Uterus (tissue), 4 donors: ENCODE measurements around the gene TMEM185B. TPM values are rescaled to one million over a fixed set of nuclear protein-coding genes. Genes with fewer than 3 reads are reported as not detected.

Experiments used
- DNase-seq, 2 donors: peaks; one replicate each; pipeline ENCODE4 v3.0.0-alpha.2; 2019 to 2020
- H3K27ac ChIP-seq, 2 donors: fragments of 200-600 bp; sonication (generic); 1 replicate in 1 of 2; 2 replicates in 1 of 2; pipeline ENCODE4 v1.5.1; 2016 to 2018
- H3K27me3 ChIP-seq, 2 donors: fragments of 200-600 bp; sonication (generic); one replicate each; pipeline ENCODE4 v1.5.1; 2018 to 2019; ENCODE audit warnings: control low read depth in 1 of 2
- H3K36me3 ChIP-seq, 2 donors: fragments of 200-600 bp; sonication (generic); one replicate each; pipeline ENCODE4 v1.5.1; 2019; ENCODE audit warnings: control low read depth in 1 of 2
- H3K4me1 ChIP-seq, 2 donors: fragments of 200-600 bp; sonication (generic); one replicate each; pipeline ENCODE4 v1.5.1; 2018 to 2019; ENCODE audit warnings: control low read depth in 1 of 2
- H3K4me3 ChIP-seq, 2 donors: fragments of 200-600 bp; sonication (generic); 1 replicate in 1 of 2; 2 replicates in 1 of 2; pipeline ENCODE4 v1.5.1; 2018 to 2019; ENCODE audit warnings: mild to moderate bottlenecking in 1 of 2
- H3K9me3 ChIP-seq, 2 donors: fragments of 200-600 bp; sonication (generic); one replicate each; pipeline ENCODE4 v1.5.1; 2019; ENCODE audit warnings: control low read depth in 1 of 2
- POLR2A ChIP-seq, 2 donors: fragments of 450-650 bp; IDR thresholded peaks; one replicate each; pipeline ENCODE4 v1.6.1; 2016; ENCODE audit warnings: antibody characterized with exemption in 2 of 2, mild to moderate bottlenecking in 1 of 2, moderate library complexity in 1 of 2
- intact Hi-C: fragments of 100-400 bp; cut with DNase I; formaldehyde crosslinking; loops from one replicate; pipeline ENCODE4 v1.15.1; 2023; ENCODE audit warnings: low total_unique reads
- total RNA-seq, 4 donors: library from RNA; depleted of rRNA in 3 of 4; stranded (reverse); fragments of >200 nt in 3 of 4; gene quantifications; one replicate each; pipeline versions ENCODE4 v1.1.0 to v1.2.4, GENCODE V29; 2014 to 2023
- TF ChIP-seq, protein P1 (sequence below), 4 experiments: fragments of 200-600 bp in 2 of 4; fragments of 450-650 bp in 2 of 4; sonication (generic) in 2 of 4; IDR thresholded peaks; one replicate each; pipeline ENCODE4 v1.5.1; 2016 to 2019; ENCODE audit warnings: antibody characterized with exemption in 4 of 4, mild to moderate bottlenecking in 2 of 4, moderate library complexity in 1 of 4
- donor health status: DM: yes; HTN: yes; CAD: no.

Gene TMEM185B
- total RNA-seq, 4 donors from 2014 or later = 11.5 to 34.6 (median 22.0) TPM

DNA sequence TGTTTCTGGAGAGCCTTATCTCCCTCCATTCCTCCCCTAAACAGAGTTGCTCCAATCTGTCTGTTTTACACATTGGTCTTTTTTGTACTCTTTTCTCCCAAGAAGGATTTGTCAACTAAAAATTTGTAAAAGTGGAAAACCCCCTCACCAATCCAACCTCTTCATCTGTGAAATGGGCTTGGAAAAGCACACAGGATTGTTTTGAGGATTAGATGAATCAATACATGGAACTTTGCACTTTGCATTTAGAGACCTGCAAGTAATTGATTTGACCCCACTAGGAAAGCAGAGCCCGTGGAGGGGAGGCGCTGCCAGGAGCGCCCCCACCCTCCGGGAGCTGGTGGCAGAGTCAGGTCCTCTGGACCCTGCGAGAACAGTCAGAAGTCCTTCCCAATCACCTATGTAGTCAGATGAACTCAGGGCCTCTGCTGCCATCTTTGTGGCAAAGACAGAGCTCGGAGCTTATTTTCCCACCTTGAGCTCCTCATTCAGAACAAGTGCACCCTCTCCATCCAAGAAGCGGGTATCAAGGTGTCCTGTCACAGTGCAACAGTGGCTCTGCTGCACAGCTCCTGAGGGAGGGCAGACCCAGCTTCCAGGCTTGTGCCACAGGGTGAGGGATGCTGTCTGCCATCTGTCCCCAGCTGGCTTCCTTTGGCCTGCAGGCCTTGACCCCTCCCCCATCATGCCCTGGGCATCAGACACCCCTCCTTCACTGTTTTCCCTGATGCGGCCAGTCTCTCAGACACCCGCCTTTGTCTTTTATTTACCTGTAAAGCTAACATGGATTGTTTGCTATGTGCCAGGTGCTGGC is 1.7 kb upstream of the TMEM185B start:
- no peak for DNase-seq
- H3K4me1 ChIP-seq = no peaks in the 10 kb centered on the region
- TF ChIP-seq POLR2A (IDR thresholded peaks at IDR 0.05) = no peak
- TF ChIP-seq, protein P1, sequence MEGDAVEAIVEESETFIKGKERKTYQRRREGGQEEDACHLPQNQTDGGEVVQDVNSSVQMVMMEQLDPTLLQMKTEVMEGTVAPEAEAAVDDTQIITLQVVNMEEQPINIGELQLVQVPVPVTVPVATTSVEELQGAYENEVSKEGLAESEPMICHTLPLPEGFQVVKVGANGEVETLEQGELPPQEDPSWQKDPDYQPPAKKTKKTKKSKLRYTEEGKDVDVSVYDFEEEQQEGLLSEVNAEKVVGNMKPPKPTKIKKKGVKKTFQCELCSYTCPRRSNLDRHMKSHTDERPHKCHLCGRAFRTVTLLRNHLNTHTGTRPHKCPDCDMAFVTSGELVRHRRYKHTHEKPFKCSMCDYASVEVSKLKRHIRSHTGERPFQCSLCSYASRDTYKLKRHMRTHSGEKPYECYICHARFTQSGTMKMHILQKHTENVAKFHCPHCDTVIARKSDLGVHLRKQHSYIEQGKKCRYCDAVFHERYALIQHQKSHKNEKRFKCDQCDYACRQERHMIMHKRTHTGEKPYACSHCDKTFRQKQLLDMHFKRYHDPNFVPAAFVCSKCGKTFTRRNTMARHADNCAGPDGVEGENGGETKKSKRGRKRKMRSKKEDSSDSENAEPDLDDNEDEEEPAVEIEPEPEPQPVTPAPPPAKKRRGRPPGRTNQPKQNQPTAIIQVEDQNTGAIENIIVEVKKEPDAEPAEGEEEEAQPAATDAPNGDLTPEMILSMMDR (IDR thresholded peaks at IDR 0.05) = no peak
- H3K9me3 ChIP-seq = no peaks in the 10 kb centered on the region
- no peak overlapping the region for H3K4me3 ChIP-seq
- no peaks in the 10 kb centered on the region for H3K36me3 ChIP-seq
- intact Hi-C loops = loop anchor here (10.0 kb wide), 1 partner anchor 90 kb away; no protein-coding TSS in a partner anchor
- no peak overlapping the region for H3K27ac ChIP-seq
- no peaks in the 10 kb centered on the region for H3K27me3 ChIP-seq

DNA sequence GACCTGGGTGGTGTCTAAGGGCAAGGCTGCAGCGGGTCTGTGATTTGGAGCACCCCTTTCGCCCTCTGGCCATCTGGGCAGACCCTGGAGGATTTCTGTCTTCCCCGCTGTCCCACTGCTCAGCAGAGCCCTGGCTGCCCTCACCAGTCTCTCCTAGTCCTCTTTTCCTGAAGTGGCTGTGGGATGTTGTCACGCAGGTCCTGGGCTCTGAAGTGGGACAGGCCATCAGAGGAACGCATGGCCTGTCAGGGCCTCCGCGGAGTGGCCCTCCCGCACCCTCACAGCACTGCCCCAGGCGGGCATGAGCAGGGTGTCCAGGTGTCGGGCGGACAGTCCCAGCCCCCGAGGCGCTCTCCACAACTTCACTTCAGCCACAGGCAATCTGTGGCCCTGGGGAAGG is 1.1 kb upstream of the TMEM185B start:
- H3K9me3 ChIP-seq = no peaks in the 10 kb centered on the region
- TF ChIP-seq, protein P1 (IDR thresholded peaks at IDR 0.05) = no peak
- no peak for TF ChIP-seq POLR2A (IDR thresholded peaks at IDR 0.05)
- H3K27me3 ChIP-seq = no peaks in the 10 kb centered on the region
- H3K4me3 ChIP-seq = no peak overlapping the region
- DNase-seq = no peak
- intact Hi-C loops = loop anchor here (10.0 kb wide), 1 partner anchor 91 kb away; no protein-coding TSS in a partner anchor
- peak overlapping the region in 1 of 2 donors; percentile 83 for H3K27ac ChIP-seq
- H3K36me3 ChIP-seq = no peaks in the 10 kb centered on the region
- H3K4me1 ChIP-seq = no peaks in the 10 kb centered on the region

DNA sequence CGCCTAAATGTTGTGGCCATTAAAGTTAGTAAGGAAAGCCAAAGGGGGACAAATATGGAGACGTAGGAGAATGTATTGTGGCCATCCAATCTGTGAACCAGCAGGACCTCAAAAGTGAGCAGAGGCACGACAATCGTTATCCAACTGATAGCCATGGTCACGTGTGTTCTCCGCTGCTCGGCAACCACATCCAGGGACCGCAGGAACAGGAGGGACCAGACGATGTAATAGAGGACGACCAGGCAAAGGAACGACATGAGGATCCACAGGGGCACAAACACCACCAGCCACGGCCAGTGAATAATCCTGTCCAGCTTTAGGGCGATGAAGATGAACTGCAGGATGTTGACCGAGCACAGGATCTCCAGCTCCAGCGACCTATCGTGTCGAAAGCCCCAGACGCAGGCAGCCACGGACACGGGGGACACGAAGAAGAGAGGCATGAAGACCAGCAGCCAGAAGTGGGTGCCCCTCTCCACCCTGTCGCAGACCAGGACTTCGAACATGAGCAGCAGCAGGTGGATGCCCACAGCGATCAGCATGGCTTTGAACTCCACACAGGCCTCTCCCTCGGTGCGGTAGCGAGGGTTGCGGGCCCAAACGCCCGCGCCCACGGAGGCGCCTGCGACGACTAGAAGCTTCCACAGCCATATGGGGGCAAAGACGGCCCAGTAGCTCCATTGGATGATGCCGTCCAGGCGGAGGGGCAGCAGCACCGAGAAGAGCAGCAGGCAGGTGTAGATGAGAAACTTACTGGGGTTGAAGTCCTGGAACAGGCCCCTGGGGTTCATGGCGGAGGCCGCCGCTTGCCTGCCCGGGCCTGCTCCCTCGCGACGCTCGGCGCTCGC is 790 bp downstream of the TMEM185B start:
- H3K4me1 ChIP-seq = no peaks in the 10 kb centered on the region
- peak overlapping the region; percentile 83 to 87 for H3K27ac ChIP-seq
- intact Hi-C loops = loop anchor here (10.0 kb wide), 1 partner anchor 92 kb away; no protein-coding TSS in a partner anchor
- no peak for DNase-seq
- no peaks in the 10 kb centered on the region for H3K36me3 ChIP-seq
- no peaks in the 10 kb centered on the region for H3K9me3 ChIP-seq
- peak overlapping the region; percentile 57 to 58 for H3K4me3 ChIP-seq
- TF ChIP-seq, protein P1 (IDR thresholded peaks at IDR 0.05) = no peak
- TF ChIP-seq POLR2A (IDR thresholded peaks at IDR 0.05) = no peak
- no peaks in the 10 kb centered on the region for H3K27me3 ChIP-seq

DNA sequence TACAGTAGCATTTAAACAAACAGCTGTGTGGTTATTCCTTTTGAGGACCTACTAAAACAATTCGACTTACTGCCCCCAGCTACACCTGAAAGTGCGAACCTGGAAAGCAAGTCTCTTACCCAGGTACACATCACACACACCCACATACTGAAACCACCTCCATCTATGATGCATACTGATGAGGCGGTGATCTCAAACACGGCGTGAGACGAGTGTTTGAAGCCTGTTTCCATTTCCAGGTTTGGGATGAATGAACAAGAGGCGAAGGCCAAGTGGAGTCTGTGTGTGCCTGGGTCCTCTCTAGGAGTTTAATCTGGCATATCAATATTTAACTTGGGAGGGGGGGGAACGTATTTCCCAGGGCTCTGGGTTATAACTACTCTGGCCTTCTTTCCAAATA is 1.6 kb downstream of the TMEM185B start:
- no peak for DNase-seq
- intact Hi-C loops = loop anchor here (10.0 kb wide), 1 partner anchor 93 kb away; no protein-coding TSS in a partner anchor
- no peak overlapping the region for H3K27ac ChIP-seq
- H3K27me3 ChIP-seq = no peaks in the 10 kb centered on the region
- H3K4me3 ChIP-seq = no peak overlapping the region
- TF ChIP-seq, protein P1 (IDR thresholded peaks at IDR 0.05) = no peak
- TF ChIP-seq POLR2A (IDR thresholded peaks at IDR 0.05) = no peak
- no peaks in the 10 kb centered on the region for H3K36me3 ChIP-seq
- H3K4me1 ChIP-seq = no peaks in the 10 kb centered on the region
- H3K9me3 ChIP-seq = no peaks in the 10 kb centered on the region
